PC-9 (cell line): ENCODE measurements around the gene KCNK2. TPM values are rescaled to one million over a fixed set of nuclear protein-coding genes. Genes with fewer than 3 reads are reported as not detected.

Source experiments
- BruUV-seq: library from RNA; stranded (reverse); fragments of 400-500 nt; replicated peaks from 2 replicates; lab custom pipeline; 2021; lab: Mats Ljungman, UMichigan
- CTCF ChIA-PET: fragments of 300-600 bp; sonication (Branson Sonifier 250); formaldehyde crosslinking; loops from one replicate; lab custom pipeline; 2022; ENCODE audit warnings: antibody characterized with exemption; lab: Charles Lee
- POLR2A ChIA-PET: fragments of 300-600 bp; sonication (Branson Sonifier 250); formaldehyde crosslinking; loops from one replicate; lab custom pipeline; 2022; ENCODE audit warnings: antibody characterized with exemption; ENCODE audit not compliant: unreplicated experiment; lab: Charles Lee
- DNase-seq, 2 experiments: peaks; one replicate each; pipeline versions ENCODE4 v3.0.0 to v3.0.0-alpha.2; 2015 to 2022; ENCODE audit warnings: mixed read lengths in 1 of 2
- H2AFZ ChIP-seq: fragments of 200-600 bp; sonication (generic); 2 replicates; pipeline ENCODE4 v1.8.1; 2017; ENCODE audit warnings: antibody characterized with exemption
- H3F3A ChIP-seq: fragments of 200-600 bp; sonication (generic); 2 replicates; pipeline ENCODE4 v1.8.1; 2017; ENCODE audit warnings: antibody characterized with exemption, mild to moderate bottlenecking, low read depth; ENCODE audit not compliant: insufficient read depth
- H3K27ac ChIP-seq: fragments of 200-600 bp; sonication (generic); 2 replicates; pipeline ENCODE4 v1.6.1; 2016; ENCODE audit warnings: mixed run types
- H3K27me3 ChIP-seq: fragments of 200-600 bp; sonication (generic); 2 replicates; pipeline ENCODE4 v1.6.1; 2016; ENCODE audit warnings: low read depth, mixed run types; ENCODE audit not compliant: insufficient read depth
- H3K36me3 ChIP-seq: fragments of 200-600 bp; sonication (generic); 2 replicates; pipeline ENCODE4 v1.6.1; 2016; ENCODE audit warnings: low read depth, mixed run types
- H3K4me1 ChIP-seq: fragments of 200-600 bp; sonication (generic); replicated peaks from 2 replicates; pipeline ENCODE4 v1.6.1; 2016; ENCODE audit warnings: mixed run types; ENCODE audit not compliant: insufficient read depth
- H3K4me2 ChIP-seq: fragments of 200-600 bp; sonication (generic); 2 replicates; pipeline ENCODE4 v1.6.1; 2017; ENCODE audit warnings: mixed run types
- H3K4me3 ChIP-seq: fragments of 200-600 bp; sonication (generic); 2 replicates; pipeline ENCODE4 v1.6.1; 2016; ENCODE audit warnings: mixed run types
- H3K79me2 ChIP-seq: fragments of 200-600 bp; sonication (generic); 2 replicates; pipeline ENCODE4 v1.6.1; 2017; ENCODE audit warnings: low read depth, mixed run types
- H3K9me2 ChIP-seq: fragments of 200-600 bp; sonication (generic); 2 replicates; pipeline ENCODE4 v1.8.1; 2017; ENCODE audit warnings: mild to moderate bottlenecking; ENCODE audit not compliant: insufficient read depth
- H3K9me3 ChIP-seq: fragments of 200-600 bp; sonication (generic); 2 replicates; pipeline ENCODE4 v1.8.1; 2016; ENCODE audit warnings: low read depth; ENCODE audit not compliant: insufficient read depth
- H4K20me1 ChIP-seq: fragments of 200-600 bp; sonication (generic); 2 replicates; pipeline ENCODE4 v1.8.1; 2017; ENCODE audit not compliant: insufficient read depth
- EZH2 ChIP-seq: fragments of 200-600 bp; sonication (generic); IDR thresholded peaks from 2 replicates; pipeline ENCODE4 v1.8.0; 2017; ENCODE audit warnings: antibody characterized with exemption, low read depth
- intact Hi-C: fragments of 100-400 bp; cut with micrococcal nuclease; formaldehyde crosslinking; loops from one replicate; pipeline ENCODE4 v1.10.0; 2022; ENCODE audit not compliant: unreplicated experiment
- total RNA-seq: library from RNA; stranded (reverse); gene quantifications from 2 replicates; pipeline ENCODE4 v1.2.3, GENCODE V29; 2021
- TF ChIP-seq, protein P1 (sequence below): fragments of 200-600 bp; sonication (generic); conservative IDR thresholded peaks from 2 replicates; pipeline ENCODE4 v1.6.1; 2017; ENCODE audit warnings: mixed run types, antibody characterized with exemption, mild to moderate bottlenecking, moderate library complexity

The KCNK2 gene
- total RNA-seq, 1 experiment from 2014 or later: 0.90 TPM

DNA sequence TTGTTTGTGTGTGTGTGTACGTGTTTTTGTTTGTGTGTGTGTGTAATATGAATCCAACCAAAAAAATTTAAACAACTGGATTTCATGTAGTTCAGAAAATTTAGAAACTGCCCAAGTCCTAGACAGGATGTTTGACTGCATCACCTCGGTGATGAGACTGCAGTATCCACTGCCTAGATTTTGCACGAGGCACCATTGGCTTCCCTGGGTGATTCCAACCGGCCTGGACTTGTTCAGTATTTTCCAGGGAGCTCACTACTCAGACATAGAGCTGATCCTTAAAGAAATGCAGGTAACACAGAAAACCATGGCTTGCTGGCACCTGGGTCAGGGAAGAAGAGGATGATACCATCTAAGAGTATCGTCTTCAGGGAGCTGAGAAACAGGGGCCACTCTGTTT lies 18.2 kb upstream of the KCNK2 start:
- no peaks in the 10 kb centered on the region for H3F3A ChIP-seq
- TF ChIP-seq, protein P1, sequence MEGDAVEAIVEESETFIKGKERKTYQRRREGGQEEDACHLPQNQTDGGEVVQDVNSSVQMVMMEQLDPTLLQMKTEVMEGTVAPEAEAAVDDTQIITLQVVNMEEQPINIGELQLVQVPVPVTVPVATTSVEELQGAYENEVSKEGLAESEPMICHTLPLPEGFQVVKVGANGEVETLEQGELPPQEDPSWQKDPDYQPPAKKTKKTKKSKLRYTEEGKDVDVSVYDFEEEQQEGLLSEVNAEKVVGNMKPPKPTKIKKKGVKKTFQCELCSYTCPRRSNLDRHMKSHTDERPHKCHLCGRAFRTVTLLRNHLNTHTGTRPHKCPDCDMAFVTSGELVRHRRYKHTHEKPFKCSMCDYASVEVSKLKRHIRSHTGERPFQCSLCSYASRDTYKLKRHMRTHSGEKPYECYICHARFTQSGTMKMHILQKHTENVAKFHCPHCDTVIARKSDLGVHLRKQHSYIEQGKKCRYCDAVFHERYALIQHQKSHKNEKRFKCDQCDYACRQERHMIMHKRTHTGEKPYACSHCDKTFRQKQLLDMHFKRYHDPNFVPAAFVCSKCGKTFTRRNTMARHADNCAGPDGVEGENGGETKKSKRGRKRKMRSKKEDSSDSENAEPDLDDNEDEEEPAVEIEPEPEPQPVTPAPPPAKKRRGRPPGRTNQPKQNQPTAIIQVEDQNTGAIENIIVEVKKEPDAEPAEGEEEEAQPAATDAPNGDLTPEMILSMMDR: no peak
- TF ChIP-seq EZH2: no peak
- no peak overlapping the region for H3K4me3 ChIP-seq
- H3K36me3 ChIP-seq: no peaks in the 10 kb centered on the region
- CTCF ChIA-PET: no interaction called here
- no peak overlapping the region for H3K27ac ChIP-seq
- H4K20me1 ChIP-seq: no peaks in the 10 kb centered on the region
- no peaks in the 10 kb centered on the region for H3K9me2 ChIP-seq
- POLR2A ChIA-PET: no interaction called here
- intact Hi-C loops: no loop called here
- no peaks in the 10 kb centered on the region for H3K9me3 ChIP-seq
- H3K27me3 ChIP-seq: no peaks in the 10 kb centered on the region
- BruUV-seq: no TSS peak
- H3K79me2 ChIP-seq: no peaks in the 10 kb centered on the region
- no peak overlapping the region for H2AFZ ChIP-seq
- H3K4me1 ChIP-seq: no peaks in the 10 kb centered on the region
- no peak overlapping the region for H3K4me2 ChIP-seq
- DNase-seq: no peak

DNA sequence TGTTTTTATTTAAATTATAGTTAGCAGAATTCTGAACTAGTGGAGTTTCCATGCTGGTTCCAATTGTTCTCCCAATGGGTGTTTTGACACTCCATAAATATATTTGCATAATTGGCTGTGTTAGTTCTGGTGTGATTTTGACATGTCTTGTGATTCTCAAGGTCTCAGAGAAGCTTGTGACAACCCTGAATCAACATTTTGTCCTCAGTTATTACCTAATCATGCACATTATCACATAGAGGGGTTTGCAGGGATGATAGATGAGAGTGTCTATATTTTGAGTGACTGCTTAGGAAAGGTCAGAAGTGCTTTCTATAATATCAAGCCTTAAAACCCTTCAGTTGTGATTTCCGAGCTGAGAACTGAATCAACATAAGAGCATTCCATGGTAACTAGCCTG lies 11.5 kb upstream of the KCNK2 start:
- BruUV-seq: no TSS peak
- TF ChIP-seq EZH2: no peak
- H4K20me1 ChIP-seq: no peaks in the 10 kb centered on the region
- H3K27ac ChIP-seq: no peak overlapping the region
- H3K4me2 ChIP-seq: no peak overlapping the region
- ChIA-PET CTCF (no interaction called here), POLR2A (no interaction called here)
- intact Hi-C loops: no loop called here
- H3K27me3 ChIP-seq: no peaks in the 10 kb centered on the region
- H3K79me2 ChIP-seq: no peaks in the 10 kb centered on the region
- H3K4me3 ChIP-seq: no peak overlapping the region
- no peaks in the 10 kb centered on the region for H3K36me3 ChIP-seq
- DNase-seq: no peak
- no peaks in the 10 kb centered on the region for H3K4me1 ChIP-seq
- H3K9me2 ChIP-seq: no peaks in the 10 kb centered on the region
- no peaks in the 10 kb centered on the region for H3F3A ChIP-seq
- no peaks in the 10 kb centered on the region for H3K9me3 ChIP-seq
- H2AFZ ChIP-seq: no peak overlapping the region

DNA sequence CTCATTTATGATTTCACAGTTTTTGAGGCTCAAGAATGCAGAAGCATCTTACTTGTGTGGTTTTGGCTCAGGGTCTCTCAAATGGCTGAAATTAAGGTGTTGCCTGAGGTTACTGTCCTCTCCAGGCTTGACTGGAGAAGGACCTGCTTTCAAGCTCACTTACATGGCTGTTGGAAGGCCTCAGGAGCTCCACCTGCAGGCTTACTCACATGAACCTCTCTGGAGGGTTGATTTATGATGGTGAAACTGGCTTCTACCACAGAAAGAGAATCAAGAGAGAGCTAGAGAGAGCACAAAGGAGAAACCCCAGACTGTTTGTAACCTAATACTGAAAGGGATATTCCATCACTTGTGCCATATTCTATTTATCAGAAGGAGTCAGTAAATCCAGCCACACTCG lies 6.2 kb upstream of the KCNK2 start:
- no TSS peak for BruUV-seq
- H2AFZ ChIP-seq: no peak overlapping the region
- DNase-seq: peak in 1 of 2 experiments; percentile 29
- H3K9me2 ChIP-seq: no peaks in the 10 kb centered on the region
- no peaks in the 10 kb centered on the region for H3F3A ChIP-seq
- H3K4me3 ChIP-seq: no peak overlapping the region
- no peaks in the 10 kb centered on the region for H3K27me3 ChIP-seq
- no peaks in the 10 kb centered on the region for H3K36me3 ChIP-seq
- H3K79me2 ChIP-seq: no peaks in the 10 kb centered on the region
- ChIA-PET CTCF (interaction anchor here (1.0 kb wide), 1 partner anchor 9 kb away, joined by 3 read pairs; no protein-coding TSS in a partner anchor), POLR2A (no interaction called here)
- H4K20me1 ChIP-seq: no peaks in the 10 kb centered on the region
- no peaks in the 10 kb centered on the region for H3K4me1 ChIP-seq
- no peak overlapping the region for H3K27ac ChIP-seq
- H3K9me3 ChIP-seq: no peaks in the 10 kb centered on the region
- no peak for TF ChIP-seq EZH2
- TF ChIP-seq, protein P1: peak; percentile 49; the same call in 1 of the 2 replicates
- intact Hi-C loops: no loop called here
- H3K4me2 ChIP-seq: no peak overlapping the region

DNA sequence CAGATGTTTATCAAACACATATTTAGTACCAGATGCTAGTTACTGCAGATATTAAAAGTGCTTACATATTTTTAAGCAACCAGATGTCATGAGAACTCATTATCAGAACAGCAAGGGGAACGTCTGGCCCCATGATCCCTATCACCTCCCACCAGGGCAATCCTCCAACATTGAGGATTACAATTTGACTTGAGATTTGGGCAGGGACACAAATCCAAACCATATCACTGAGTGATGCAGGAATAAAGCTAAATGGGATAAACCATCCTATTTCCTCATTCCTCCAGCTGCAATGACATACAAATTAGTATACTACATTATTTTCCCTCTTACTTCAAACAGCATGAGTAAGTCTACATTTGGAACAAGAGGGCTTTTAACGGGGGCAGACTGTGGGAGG lies 3.1 kb upstream of the KCNK2 start:
- Histone ChIP-seq H3K4me2 (no peak overlapping the region), H2AFZ (no peak overlapping the region), H3K9me3 (no peaks in the 10 kb centered on the region), H3K9me2 (no peaks in the 10 kb centered on the region), H4K20me1 (no peaks in the 10 kb centered on the region), H3K4me3 (no peak overlapping the region), H3K36me3 (no peaks in the 10 kb centered on the region), H3K79me2 (no peaks in the 10 kb centered on the region), H3K4me1 (no peaks in the 10 kb centered on the region), H3K27me3 (peaks cover 5% of the 10 kb centered on the region; the same call in 1 of the 2 replicates), H3K27ac (no peak overlapping the region), H3F3A (no peaks in the 10 kb centered on the region)
- ChIA-PET CTCF (no interaction called here), POLR2A (no interaction called here)
- no TSS peak for BruUV-seq
- intact Hi-C loops: no loop called here
- no peak for DNase-seq
- TF ChIP-seq EZH2: no peak
- TF ChIP-seq, protein P1: no peak
